Effector CD4-positive, alpha-beta T cell (primary cell): Measurements from ENCODE around the gene CCDC167.
"Not testable (repeated sequence)": the region's sequence is repeated elsewhere in the genome, so short reads cannot be mapped to it uniquely, and the experiment has no call there.

Experiments
- DNase-seq: peaks from one replicate; pipeline ENCODE4 v3.0.0-alpha.2; 2020

Gene CCDC167

DNA sequence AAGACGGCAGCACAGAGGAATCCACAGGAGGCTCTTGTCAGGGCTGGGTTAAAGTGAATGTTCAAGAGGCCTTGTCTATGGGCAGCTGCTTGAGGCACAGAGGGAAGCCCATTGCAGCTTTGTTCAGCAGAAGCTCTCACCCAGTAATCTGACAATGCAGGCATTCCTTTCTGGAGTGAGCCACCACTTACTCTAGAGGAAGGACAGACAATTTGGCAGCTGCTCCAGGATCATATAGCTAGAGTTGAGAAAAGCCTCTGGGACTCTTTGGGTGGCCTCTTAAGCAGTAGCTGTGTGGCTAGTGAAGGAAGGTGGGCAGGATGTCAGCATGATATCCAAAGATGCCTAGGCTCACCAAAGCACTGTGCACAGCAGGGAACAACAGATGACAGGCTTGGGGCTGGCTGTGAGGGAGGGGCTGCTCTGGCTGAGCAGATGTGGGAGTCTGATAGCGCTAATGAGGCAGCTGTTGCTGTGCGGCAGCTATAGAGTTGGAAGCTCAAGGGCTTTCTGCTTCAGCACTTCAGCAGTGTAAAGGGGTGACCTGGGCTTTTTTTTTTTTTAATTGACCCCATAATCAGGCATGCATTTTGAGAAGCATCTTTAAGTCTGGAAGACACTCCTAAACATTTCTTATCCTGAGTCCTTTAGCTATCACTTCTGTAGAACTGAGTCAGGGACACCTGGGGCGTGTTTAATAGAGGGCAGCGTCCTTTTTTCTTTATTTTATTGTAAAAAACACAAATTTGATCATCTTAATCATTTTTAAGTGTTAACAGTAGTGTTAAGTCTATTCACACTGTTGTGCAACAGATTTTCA is 39.5 kb downstream of the CCDC167 start:
- DNase-seq = no peak

DNA sequence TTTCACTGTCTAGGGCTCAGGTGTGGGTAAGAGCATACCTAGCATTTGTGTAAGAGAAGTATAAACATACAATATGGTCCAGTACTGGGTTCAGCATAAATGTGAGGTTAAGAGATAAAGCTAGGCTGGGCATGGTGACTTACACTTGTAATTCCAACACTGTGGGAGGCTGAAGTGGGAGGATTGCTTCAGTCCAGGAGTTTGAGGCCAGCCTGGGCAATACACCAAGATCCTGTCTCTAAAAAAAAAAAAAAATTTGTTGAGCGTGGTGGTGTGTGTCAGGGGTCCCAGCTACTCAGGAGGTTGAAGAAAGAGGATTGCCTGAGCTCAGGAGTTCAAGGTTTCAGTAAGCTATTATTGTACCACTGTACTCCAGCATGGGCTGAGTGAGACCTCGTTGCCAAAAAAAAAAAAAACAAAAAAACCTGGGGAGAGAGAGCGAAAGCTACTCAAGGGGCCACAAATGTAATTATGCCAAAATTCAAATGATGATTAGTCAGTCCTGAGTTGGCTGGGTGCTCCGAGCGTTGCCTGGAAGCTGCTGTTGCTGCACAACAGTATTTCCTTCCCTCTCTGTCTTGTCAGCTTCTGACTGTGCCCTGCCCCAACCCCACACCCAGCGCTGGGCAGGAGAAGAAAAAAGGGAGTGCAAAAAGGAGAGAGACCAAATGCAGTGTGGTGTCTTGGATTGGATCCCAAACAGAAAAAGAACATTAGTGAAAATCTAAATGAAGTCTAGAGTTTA is 42.7 kb downstream of the CCDC167 start:
- no peak for DNase-seq

DNA sequence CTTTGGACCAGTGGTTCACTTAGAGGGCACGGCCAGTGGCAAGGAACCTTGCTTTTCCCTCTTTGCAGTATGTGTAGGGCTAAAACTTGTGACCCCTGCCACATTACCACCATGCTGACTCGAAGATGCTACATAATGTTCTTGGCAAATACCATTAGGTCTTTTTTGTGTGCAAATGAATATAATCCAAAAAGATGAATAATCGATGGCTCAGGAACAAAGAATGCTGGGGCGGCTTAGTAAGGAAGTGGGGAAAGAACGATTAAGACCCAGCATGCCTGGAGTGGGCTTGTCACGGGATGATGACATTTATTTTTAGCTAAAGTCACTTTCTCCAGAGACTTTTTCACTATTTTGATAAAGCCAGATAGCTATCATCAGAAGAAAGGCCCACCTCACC is 43.6 kb downstream of the CCDC167 start:
- DNase-seq = no peak

DNA sequence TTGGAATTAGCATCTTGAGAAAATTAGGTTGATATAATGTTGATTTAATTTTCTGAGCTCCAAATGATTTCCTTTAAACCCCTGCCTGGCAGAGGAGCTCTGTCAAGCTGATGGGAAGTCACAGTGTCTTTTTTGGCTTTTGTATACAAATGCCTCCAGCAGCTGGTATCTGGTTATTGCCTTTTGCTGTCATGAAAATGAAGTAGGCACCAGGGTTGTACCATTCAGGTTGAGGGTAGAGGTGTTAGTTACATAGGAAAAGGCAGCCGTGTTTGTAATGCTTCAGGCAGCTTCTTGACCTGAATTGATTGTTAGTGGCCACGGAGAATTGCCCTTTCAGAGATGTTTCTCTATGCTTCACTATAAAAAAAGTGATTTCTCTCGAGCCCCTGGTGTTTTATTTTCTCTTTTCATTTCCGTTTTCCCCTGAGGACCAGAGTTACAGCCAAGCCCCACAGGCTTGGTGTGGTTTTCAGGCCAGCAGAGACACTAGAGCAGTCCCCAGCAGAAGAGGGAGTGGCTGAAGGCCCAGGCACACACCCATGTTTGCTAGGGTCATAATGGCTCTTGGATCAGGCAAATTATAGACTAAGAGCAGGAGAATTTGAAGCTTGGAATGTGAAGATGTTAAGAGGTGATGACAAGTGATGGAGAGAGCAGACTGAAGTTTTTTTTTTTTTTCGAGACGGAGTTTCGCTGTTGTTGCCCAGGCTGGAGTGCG is 45.1 kb downstream of the CCDC167 start:
- no peak for DNase-seq

DNA sequence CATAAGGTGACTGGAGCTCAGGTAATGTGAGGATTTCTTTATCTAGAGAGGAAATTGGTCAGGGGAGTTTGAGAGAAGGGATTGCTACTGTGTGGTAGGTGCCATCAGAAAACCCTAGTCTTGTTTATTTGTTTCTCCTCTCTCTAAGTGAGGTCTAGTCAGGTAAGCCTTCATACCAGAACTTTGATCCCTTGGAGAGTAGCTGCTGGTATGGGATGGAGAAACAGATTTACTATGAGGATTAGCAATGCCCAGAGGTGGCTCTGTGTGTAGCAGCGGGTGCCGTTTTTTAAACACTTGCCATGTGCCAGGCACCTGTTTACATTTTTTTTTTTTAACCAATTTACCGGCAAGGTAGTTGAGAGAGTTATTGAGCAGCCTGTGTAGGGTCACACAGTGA is 47.2 kb downstream of the CCDC167 start:
- no peak for DNase-seq

DNA sequence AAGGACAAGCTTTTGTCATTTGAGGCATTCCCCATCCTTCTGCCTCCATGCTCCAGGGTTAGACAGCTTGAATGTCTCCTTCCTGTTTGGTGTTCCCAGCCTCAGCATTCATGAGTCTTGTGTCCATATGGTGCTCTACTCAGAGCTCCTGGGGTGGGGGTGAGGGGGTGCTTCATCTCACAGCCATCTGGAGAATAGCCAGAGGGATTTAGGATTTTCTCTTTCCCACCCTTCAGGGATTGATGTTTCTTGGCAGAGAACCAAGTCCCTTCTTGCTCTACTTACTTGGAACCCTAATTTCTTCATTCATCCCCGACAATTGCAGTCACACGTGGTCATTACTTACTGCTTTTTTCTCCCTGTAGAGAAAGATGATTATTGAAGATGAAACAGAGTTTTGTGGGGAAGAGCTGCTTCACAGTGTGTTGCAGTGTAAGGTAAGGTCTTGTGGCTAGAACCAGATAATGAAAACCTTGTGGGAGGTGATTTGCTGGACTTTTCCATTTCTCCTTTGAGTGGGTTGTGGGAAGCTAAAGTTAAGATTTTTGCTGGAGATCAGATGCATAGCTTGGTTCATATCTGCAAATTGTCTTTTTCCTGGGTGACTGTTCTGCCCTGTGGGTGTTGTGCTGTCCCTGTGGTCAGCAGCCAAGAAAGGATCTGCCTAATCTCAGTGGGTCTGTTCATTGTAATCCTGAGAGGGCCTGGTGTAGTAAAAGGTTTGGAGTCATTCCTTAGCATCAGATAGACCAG is 48.1 kb downstream of the CCDC167 start:
- DNase-seq = no peak

DNA sequence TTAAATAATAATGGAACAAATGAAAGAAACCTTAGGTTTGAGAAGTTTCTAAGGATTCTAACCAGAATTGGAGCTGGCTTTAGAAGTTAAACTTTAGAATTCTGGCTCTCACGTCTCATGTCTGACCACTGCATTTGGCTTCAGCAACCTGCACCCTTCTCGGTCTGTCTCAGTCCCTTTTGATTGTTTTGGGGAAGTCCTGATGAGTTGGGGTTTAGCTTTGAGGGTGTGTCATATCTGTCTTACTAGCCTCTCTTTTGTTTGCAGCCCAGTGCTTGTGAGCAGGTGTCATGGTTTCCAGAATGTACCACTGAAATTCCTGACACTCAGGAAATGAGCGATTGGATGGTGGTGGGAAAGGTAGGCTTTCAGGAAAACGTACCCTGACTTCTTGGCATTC is 49.7 kb downstream of the CCDC167 start:
- no peak for DNase-seq

DNA sequence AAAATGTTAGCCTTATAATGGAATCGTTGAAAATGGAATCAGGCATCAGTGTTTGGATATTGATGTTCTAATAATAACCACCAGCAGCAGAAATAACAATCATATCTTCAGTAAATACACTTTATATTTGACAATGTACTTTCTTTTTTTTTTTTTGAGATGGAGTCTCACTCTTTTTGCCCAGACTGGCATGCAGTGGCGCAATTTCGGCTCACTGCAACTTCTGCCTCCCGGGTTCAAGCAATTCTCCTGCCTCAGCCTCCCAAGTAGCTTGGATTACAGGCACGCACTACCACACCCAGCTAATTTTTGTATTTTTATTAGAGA is 56.5 kb downstream of the CCDC167 start:
- DNase-seq = not testable (repeated sequence)

DNA sequence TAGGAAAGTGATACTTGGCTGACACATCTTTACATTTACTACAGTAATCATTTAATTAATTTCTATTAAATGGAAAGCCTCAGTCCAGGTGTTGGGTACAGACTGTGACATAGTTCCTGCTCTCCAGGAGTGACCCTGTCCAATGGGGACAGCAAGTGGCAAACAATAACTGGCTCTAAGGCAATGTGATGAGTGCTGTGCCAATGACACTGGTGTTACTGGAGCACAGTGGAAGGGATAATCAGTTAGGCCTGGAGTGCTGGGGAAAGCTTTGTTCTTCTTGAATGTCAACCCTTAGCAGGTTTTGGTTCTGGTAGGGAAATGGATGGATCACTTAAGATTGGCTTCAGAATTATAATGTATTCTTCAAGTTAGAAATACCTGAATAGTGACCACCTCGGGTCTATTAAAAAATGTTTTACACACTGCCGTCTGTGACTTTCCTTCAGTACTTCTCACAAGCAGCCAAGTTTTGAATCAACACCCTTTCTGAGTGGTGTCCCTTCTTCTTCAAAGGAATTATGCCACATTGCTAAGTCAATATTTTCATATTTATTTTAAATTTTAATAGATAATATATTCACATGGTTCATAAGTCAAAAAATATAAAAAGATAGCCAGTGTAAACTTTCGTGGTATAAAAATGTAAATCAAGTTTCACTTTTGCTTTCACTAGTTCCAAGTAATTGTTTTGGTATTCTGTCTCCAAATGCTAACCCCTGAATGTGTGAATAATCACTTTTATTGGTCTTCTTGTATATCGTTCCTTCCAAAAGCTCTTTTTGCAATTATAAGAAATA is 57.1 kb downstream of the CCDC167 start:
- no peak for DNase-seq

DNA sequence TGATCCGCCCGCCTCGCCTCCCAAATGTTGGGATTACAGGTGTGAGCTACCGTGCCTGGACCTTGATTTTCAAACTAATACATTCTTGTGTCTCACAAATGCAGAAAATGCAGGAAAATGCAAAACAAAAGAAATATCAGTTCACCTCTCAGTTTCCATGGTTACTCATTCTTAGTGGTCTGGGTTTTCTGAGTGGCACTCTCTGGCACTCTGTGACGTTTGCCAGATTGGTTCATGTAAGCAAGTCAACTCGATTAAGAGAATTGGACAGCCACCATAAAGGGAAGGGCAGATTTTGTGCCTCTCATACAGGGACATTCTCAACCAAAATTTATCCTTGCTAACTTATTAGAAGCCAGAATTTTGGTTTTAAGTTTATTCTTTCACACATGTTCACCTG is 58.0 kb downstream of the CCDC167 start:
- no peak for DNase-seq

DNA sequence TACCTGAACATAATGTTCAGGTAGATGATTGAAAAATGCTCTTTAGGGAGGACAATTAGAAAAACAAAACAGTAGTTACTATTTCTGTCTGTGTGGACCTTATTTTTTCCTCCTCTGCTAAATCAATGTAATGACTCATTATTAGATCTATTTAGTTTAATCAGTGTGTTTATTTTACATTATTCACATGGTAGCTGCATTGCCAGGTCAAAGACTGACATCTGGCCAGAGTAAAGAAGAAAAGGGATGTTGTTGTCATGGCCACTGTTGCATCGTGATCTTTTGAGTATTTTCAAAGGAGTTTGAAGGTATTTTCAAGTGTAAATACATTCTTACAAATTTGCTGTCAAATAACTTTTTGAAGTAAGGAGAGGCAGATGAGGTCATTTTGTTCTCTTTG is 60.8 kb downstream of the CCDC167 start:
- DNase-seq = no peak

DNA sequence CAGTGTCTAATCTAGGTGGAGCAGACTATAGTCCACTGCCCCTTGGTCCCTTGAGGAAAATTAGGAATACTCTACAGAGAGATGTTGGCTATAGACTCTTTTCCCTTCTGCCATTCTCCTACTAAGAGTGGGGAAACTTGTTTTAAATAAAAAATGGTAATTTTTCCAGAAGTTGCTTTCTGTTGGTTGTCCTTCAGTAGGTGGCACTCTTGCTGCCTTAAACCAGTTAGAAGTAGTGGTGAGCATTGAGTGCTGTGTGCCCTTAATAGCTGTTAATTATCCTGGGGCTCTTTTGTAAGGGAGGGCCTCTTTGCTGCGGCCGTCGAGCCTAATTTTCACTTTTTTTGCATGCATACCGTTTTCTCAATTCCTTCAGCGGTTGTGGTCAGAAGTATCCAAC is 63.9 kb downstream of the CCDC167 start:
- DNase-seq = no peak

DNA sequence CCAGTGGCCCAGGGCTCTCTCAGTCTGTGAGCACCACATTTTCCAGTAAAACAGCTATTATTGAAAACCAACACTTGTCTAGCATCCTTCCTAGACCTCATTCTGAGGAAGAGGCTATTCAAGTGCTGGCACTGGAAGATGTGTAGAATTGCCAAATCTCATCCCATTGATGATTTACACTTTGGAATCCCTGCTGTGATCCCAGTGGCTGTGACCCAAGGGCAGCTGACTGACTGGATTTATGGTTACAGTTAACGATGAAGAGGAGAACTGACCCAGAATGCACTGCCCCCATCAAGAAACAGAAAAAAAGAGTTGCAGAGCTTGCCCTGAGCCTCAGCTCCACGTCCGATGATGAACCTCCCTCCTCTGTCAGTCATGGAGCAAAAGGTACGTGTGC is 64.3 kb downstream of the CCDC167 start:
- DNase-seq = no peak

DNA sequence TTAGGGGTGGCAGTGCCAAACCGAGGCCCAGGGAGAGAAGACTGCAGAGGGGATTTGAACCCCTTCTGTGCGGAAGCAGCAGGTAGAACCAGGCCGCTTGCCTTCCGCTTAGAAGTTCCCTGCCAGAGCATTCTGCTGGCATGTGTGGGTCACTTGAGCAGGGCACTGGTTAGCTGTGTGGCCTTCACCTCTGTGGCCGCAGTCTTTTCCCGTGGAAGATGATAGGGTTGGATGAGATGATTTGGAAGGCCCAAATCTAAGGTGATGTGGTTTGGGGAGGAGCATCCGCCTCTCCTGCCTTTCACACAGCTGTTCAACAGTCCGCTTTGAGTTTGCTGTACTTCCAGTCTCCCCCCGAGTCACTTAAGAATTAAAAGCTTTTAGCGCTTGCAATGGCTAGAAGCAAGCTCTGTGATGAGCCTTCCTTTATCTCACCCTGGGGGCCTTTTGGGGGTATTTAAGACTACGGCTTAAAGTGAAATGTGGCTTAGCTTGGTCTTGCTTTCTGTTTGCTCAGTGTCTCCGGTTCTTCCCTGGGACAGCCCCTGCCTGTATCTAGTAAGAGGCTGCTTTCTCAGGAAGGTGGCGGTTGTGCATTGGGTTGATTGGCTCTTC is 65.9 kb downstream of the CCDC167 start:
- no peak for DNase-seq
